HG03175 (cell line): ENCODE measurements around the gene OTOL1.

Experiments
- ATAC-seq: cut with Tn5 transposase; IDR thresholded peaks from one replicate; pipeline ENCODE4 v1.9.1; 2021; ENCODE audit warnings: mild to moderate bottlenecking, moderate library complexity; ENCODE audit not compliant: unreplicated experiment

The OTOL1 gene

DNA sequence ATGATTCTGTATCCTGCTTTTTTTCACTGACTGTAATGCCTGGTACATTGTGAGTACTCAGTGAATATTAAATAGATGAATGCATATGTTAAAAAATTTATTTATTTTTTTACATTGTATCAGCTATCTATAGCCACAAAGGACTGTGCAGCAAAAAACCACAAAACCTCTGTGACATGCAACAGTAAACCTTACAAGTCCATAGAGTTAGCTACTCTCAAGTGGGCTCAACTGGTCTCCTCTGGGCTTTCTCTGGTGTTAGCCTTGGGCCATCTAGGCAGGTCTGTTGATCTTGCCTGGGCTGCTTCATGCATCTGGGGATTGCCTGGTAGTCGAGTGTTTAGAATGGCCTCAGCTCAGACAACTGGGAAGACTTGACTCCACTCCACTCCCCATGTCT, 35.3 kb downstream of the OTOL1 start:
- ATAC-seq, result no peak

DNA sequence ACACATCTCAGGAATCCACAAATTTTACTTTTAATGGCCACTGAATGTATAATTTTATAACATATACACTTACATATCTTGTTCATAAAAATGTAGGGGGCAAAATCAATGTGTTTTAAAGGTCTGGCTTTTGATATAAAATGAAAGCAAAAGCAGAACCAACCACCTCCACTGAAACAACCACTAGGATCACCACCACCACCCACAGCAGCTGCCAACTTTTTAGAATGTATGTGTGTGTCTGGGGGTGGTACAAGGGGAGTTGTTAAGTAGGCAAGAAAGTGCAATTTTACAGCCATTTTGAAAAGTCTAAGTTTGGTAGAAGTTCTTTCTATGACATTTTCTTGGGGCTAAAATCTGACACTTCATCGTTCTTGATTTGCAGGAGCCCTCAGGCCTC, 44.0 kb downstream of the OTOL1 start:
- peak; percentile 82 for ATAC-seq

DNA sequence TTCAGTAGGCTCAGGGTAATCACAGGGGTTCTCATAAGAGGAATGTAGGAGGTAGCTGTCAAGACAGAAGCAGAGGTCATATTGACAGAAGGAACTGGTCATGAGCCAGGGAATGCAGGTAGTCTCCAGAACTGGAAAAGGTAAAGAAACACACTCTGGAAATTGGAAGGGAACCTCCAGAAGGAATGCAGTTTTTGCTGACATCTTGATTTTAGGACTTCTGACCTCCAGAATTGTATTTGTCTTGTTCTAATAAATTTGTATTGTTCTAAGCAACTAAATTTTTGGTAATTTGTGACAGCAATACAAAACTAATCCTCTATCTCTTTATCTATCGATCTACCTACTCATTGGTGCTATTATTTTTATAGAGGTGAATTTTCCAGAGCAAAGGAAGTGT, 49.2 kb downstream of the OTOL1 start:
- no peak for ATAC-seq

- ATAC-seq, result no peak
These were observed 51.7 kb downstream of the OTOL1 start for GRCh38 chr3:161548301-161548700.

DNA sequence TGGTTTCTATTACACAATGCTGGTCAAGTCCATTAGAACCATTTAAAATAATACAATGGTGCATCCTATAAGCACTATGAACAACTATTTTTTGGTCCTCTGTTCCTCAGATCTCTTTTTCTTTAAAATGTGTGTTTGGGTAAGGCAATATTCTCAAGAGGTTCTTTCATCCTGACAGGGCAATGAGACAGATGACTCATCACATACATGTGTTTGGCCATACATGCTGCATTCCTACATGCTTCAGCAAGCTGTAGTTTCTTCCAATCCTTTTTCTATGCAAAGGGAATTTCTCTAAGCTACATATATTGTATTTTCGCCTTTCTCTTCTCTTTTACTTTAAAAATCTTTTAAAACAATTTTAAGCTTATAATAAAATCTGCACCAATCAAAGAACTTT, 52.7 kb downstream of the OTOL1 start:
- no peak for ATAC-seq

DNA sequence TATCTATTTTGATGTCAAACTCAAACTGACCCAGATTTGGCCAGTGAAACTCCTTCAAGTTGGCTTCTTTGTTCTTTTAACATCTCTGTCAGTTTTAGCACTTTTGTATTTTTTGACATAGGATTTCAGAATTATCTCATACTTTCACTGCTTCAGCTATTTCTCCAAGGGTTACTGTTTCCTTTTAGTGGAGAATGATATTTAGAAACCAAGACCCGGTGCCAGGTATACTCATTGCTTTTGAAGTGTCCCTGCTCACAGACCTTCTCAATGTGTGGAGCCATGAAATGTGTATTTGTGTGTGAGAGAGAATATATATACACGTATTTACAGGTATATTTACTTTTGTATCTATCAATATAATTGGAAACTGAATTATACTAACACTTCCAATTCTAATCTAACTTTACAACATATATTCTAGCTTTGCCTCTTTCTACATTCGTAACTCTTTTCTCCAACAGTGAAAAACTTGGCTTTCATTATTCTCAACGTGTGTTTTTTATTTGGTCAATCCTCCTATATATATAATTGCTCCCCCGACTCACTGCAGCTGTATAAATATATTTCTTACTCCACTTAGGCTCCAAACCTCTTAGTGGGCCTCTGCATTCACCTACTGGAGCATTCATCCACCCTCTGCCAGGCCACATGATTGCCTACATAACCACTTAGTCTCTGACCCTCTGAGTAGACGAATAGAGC, 54.0 kb downstream of the OTOL1 start:
- no peak for ATAC-seq

- ATAC-seq, result no peak
These were observed 55.1 kb downstream of the OTOL1 start for GRCh38 chr3:161551697-161552096.

- no peak for ATAC-seq
These were observed 56.5 kb downstream of the OTOL1 start for GRCh38 chr3:161552984-161553560.
